GM10847 (cell line): Measurements from ENCODE around the gene CNIH4.

Source experiments
- POLR2A ChIP-seq: IDR thresholded peaks from 2 replicates; pipeline ENCODE4 v1.6.1; 2011; ENCODE audit not compliant: insufficient read length; ENCODE audit errors: extremely low read depth

CNIH4 gene

GRCh38 chr1:224338150-224338838, 18.4 kb upstream of the CNIH4 start:
- TF ChIP-seq POLR2A, result no peak

- no peak for TF ChIP-seq POLR2A
Measured at GRCh38 chr1:224339442-224340033, 17.1 kb upstream of the CNIH4 start.

- no peak for TF ChIP-seq POLR2A
Measured at GRCh38 chr1:224343679-224344078, 13.0 kb upstream of the CNIH4 start.

GRCh38 chr1:224348137-224348536, 8.5 kb upstream of the CNIH4 start:
- no peak for TF ChIP-seq POLR2A

GRCh38 chr1:224353975-224354925, 2.4 kb upstream of the CNIH4 start:
- no peak for TF ChIP-seq POLR2A

GRCh38 chr1:224357626-224358124, 996 bp downstream of the CNIH4 start:
- no peak for TF ChIP-seq POLR2A

GRCh38 chr1:224358237-224358636, 1.6 kb downstream of the CNIH4 start:
- TF ChIP-seq POLR2A, result no peak

GRCh38 chr1:224359207-224359606, 2.5 kb downstream of the CNIH4 start:
- no peak for TF ChIP-seq POLR2A

- no peak for TF ChIP-seq POLR2A
Measured at GRCh38 chr1:224368409-224368808, 11.7 kb downstream of the CNIH4 start.

GRCh38 chr1:224373008-224373590, 16.4 kb downstream of the CNIH4 start:
- no peak for TF ChIP-seq POLR2A

- no peak for TF ChIP-seq POLR2A
Measured at GRCh38 chr1:224375059-224375458, 18.4 kb downstream of the CNIH4 start.

- no peak for TF ChIP-seq POLR2A
Measured at GRCh38 chr1:224377676-224378006, 21.0 kb downstream of the CNIH4 start.

- TF ChIP-seq POLR2A, result no peak
Measured at GRCh38 chr1:224378855-224379631, 22.4 kb downstream of the CNIH4 start.

GRCh38 chr1:224380003-224380402, 23.3 kb downstream of the CNIH4 start:
- no peak for TF ChIP-seq POLR2A
